NAMALWA (cell line): ENCODE measurements around the gene GCKR.

Experiments
- DNase-seq: peaks from one replicate; pipeline ENCODE4 v3.0.0-alpha.2; 2015; ENCODE audit warnings: low spot score

GCKR gene

GRCh38 chr2:27572439-27572838 is 75.8 kb downstream of the GCKR start:
- no peak for DNase-seq

- DNase-seq = no peak
Observed at GRCh38 chr2:27572998-27573429, 76.4 kb downstream of the GCKR start.
